Right lobe of liver (tissue), 4 donors: Measurements from ENCODE around the gene ROBO2.

Source experiments
- POLR2A ChIP-seq: fragments of 450-650 bp; IDR thresholded peaks from one replicate; pipeline ENCODE4 v1.6.1; 2017; ENCODE audit warnings: antibody characterized with exemption, mild to moderate bottlenecking
- TF ChIP-seq, protein P1 (sequence below), 4 donors: fragments of 200-600 bp in 3 of 4; fragments of 450-650 bp in 1 of 4; IDR thresholded peaks; one replicate each; pipeline versions ENCODE4 v1.5.1 to v1.8.0; 2016 to 2022; ENCODE audit warnings: antibody characterized with exemption in 4 of 4, mild to moderate bottlenecking in 2 of 4
- donor health status: DM: no; HTN: no; CAD: no.
- donor health status: DM: no; HTN: no; CAD: no.
- donor health status: DM: no; HTN: yes; CAD: no.

DNA sequence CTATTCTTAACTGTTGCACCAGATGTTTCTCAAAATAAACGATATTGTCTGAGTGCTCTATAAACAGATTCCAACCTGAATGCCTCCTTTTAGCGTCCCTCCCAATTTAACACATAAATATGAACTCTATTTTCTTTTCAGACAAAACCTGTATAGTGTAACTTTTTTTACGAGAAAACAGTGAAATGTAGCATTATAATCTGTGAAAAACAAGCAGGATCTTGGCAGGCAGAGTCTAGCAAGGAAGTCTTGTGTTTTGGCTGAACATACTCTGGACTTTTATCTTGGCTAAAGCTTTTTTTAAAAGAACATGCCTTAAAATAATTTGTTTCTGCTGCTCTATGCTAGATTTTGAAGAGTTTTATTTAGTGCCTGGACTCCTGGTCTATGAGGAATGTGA is 150.5 kb downstream of the ROBO2 start:
- TF ChIP-seq, protein P1, sequence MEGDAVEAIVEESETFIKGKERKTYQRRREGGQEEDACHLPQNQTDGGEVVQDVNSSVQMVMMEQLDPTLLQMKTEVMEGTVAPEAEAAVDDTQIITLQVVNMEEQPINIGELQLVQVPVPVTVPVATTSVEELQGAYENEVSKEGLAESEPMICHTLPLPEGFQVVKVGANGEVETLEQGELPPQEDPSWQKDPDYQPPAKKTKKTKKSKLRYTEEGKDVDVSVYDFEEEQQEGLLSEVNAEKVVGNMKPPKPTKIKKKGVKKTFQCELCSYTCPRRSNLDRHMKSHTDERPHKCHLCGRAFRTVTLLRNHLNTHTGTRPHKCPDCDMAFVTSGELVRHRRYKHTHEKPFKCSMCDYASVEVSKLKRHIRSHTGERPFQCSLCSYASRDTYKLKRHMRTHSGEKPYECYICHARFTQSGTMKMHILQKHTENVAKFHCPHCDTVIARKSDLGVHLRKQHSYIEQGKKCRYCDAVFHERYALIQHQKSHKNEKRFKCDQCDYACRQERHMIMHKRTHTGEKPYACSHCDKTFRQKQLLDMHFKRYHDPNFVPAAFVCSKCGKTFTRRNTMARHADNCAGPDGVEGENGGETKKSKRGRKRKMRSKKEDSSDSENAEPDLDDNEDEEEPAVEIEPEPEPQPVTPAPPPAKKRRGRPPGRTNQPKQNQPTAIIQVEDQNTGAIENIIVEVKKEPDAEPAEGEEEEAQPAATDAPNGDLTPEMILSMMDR (IDR thresholded peaks at IDR 0.05), result no peak
- no peak for TF ChIP-seq POLR2A
